SK-N-SH (cell line): ENCODE data around the gene MDM4. TPM values are rescaled to one million over a fixed set of nuclear protein-coding genes. Genes with fewer than 3 reads are reported as not detected.

ENCODE experiments used
- CTCF ChIA-PET: fragments of 300-600, 350-600 bp; formaldehyde crosslinking; extraction: SDS; loops from one replicate; lab custom pipeline; 2021; lab: Yijun Ruan, JAX
- POLR2A ChIA-PET: fragments of 350-600 bp; sonication (Branson Sonifier 250); formaldehyde crosslinking; extraction: SDS; loops from one replicate; lab custom pipeline; 2020; ENCODE audit warnings: antibody characterized with exemption, inconsistent platforms; lab: Yijun Ruan, JAX
- DNase-seq: peaks from one replicate; pipeline ENCODE4 v3.0.0; 2012
- H2AFZ ChIP-seq: fragments of 200-600 bp; sonication (generic); 2 replicates; pipeline ENCODE4 v1.8.1; 2016; ENCODE audit warnings: antibody characterized with exemption, mild to moderate bottlenecking, low read depth
- H3F3A ChIP-seq: fragments of 200-600 bp; sonication (generic); replicated peaks from 2 replicates; pipeline ENCODE3; 2016; ENCODE audit warnings: antibody characterized with exemption, mild to moderate bottlenecking; ENCODE audit not compliant: insufficient read depth
- H3K27ac ChIP-seq, 2 experiments: fragments of 200-500 bp in 1 of 2; fragments of 200-600 bp in 1 of 2; sonication (Bioruptor generic) in 1 of 2; sonication (generic), shearing (Covaris generic) in 1 of 2; 2 replicates each; pipeline versions ENCODE4 v1.5.1 to v1.6.1; 2014 to 2016; ENCODE audit warnings: low read depth in 2 of 2, inconsistent platforms in 1 of 2, low read length in 1 of 2, mild to moderate bottlenecking in 1 of 2, mixed read lengths in 1 of 2
- H3K27me3 ChIP-seq: fragments of 200-600 bp; sonication (generic), shearing (Covaris generic); 2 replicates; pipeline ENCODE4 v1.6.1; 2016; ENCODE audit warnings: mixed run types; ENCODE audit not compliant: insufficient read depth
- H3K36me3 ChIP-seq, 2 experiments: fragments of 200-500 bp in 1 of 2; fragments of 200-600 bp in 1 of 2; sonication (Bioruptor generic) in 1 of 2; sonication (generic) in 1 of 2; replicated peaks in 1 of 2; 2 replicates each; pipeline versions ENCODE3 to v1.5.1; 2014 to 2016; ENCODE audit warnings: low read length in 1 of 2, mild to moderate bottlenecking in 1 of 2; ENCODE audit not compliant: insufficient read depth in 2 of 2, control insufficient read depth in 1 of 2
- H3K4me1 ChIP-seq, 2 experiments: fragments of 200-500 bp in 1 of 2; fragments of 200-600 bp in 1 of 2; sonication (Bioruptor generic) in 1 of 2; sonication (generic), shearing (Covaris generic) in 1 of 2; 2 replicates each; pipeline versions ENCODE4 v1.5.1 to v1.6.1; 2014 to 2016; ENCODE audit warnings: low read depth in 1 of 2, low read length in 1 of 2, mixed run types in 1 of 2; ENCODE audit not compliant: insufficient read depth in 2 of 2, control insufficient read depth in 1 of 2
- H3K4me2 ChIP-seq: fragments of 200-600 bp; sonication (generic), shearing (Covaris generic); 2 replicates; pipeline ENCODE4 v1.6.1; 2017; ENCODE audit warnings: mixed run types
- H3K4me3 ChIP-seq, 2 experiments: fragments of 200-500 bp in 1 of 2; fragments of 200-600 bp in 1 of 2; sonication (Bioruptor generic) in 1 of 2; sonication (generic), shearing (Covaris generic) in 1 of 2; 2 replicates each; pipeline versions ENCODE4 v1.5.1 to v1.8.1; 2014 to 2016; ENCODE audit warnings: low read depth in 2 of 2, inconsistent platforms in 1 of 2, low read length in 1 of 2, mild to moderate bottlenecking in 1 of 2, mixed read lengths in 1 of 2, moderate library complexity in 1 of 2
- H3K79me2 ChIP-seq: fragments of 200-600 bp; sonication (generic); 2 replicates; pipeline ENCODE4 v1.8.1; 2017; ENCODE audit warnings: mild to moderate bottlenecking; ENCODE audit not compliant: insufficient read depth
- H3K9ac ChIP-seq: fragments of 200-600 bp; sonication (generic); 2 replicates; pipeline ENCODE4 v1.6.1; 2017; ENCODE audit warnings: mixed run types
- H3K9me2 ChIP-seq: fragments of 200-600 bp; sonication (generic); 2 replicates; pipeline ENCODE4 v1.6.1; 2017; ENCODE audit warnings: mixed run types
- H3K9me3 ChIP-seq: fragments of 200-600 bp; sonication (generic); 2 replicates; pipeline ENCODE4 v1.6.1; 2017; ENCODE audit warnings: mixed run types, mild to moderate bottlenecking, moderate library complexity
- H4K20me1 ChIP-seq: fragments of 200-600 bp; sonication (generic); 2 replicates; pipeline ENCODE4 v1.6.1; 2017; ENCODE audit warnings: mild to moderate bottlenecking, mixed run types; ENCODE audit not compliant: insufficient read depth
- CHD2 ChIP-seq: fragments of 150-350 bp; IDR thresholded peaks from 2 replicates; pipeline ENCODE4 v1.6.1; 2018; ENCODE audit warnings: low read length; ENCODE audit not compliant: partially characterized antibody
- CTCF ChIP-seq: fragments of 200-600 bp; sonication (generic); IDR thresholded peaks from 2 replicates; pipeline ENCODE4 v1.6.1; 2017; ENCODE audit warnings: antibody characterized with exemption, mild to moderate bottlenecking, moderate library complexity
- EZH2phosphoT487 ChIP-seq: fragments of 200-600 bp; sonication (generic); IDR thresholded peaks from 2 replicates; pipeline ENCODE4 v1.6.1; 2017; ENCODE audit warnings: low read depth, mixed run types, mild to moderate bottlenecking, antibody characterized with exemption, moderate library complexity, borderline replicate concordance
- FOXJ3 ChIP-seq: sonication (generic); formaldehyde crosslinking; IDR thresholded peaks from 2 replicates; pipeline ENCODE4 v1.5.1; 2020; ENCODE audit warnings: mild to moderate bottlenecking, missing genetic modification reagents
- GABPA ChIP-seq: IDR thresholded peaks from 2 replicates; pipeline ENCODE4 v1.4.0; 2012; ENCODE audit warnings: low read depth, mild to moderate bottlenecking
- MEF2A ChIP-seq: IDR thresholded peaks from 2 replicates; pipeline ENCODE4 v1.4.0; 2012; ENCODE audit warnings: low read depth, borderline replicate concordance
- PBX3 ChIP-seq: IDR thresholded peaks from 2 replicates; pipeline ENCODE4; 2012
- RAD21 ChIP-seq: IDR thresholded peaks from 2 replicates; pipeline ENCODE4 v1.6.1; 2012; ENCODE audit warnings: mild to moderate bottlenecking, low read length
- RCOR1 ChIP-seq: fragments of 150-350 bp; IDR thresholded peaks from 2 replicates; pipeline ENCODE4 v1.6.1; 2017; ENCODE audit warnings: antibody characterized with exemption, low read length
- RXRA ChIP-seq: IDR thresholded peaks from 2 replicates; pipeline ENCODE4 v1.4.0; 2012; ENCODE audit warnings: low read depth, mild to moderate bottlenecking, borderline replicate concordance
- TAF1 ChIP-seq: IDR thresholded peaks from 2 replicates; pipeline ENCODE4 v1.6.1; 2012; ENCODE audit warnings: low read depth, mild to moderate bottlenecking, low read length, moderate library complexity, borderline replicate concordance
- USF1 ChIP-seq: IDR thresholded peaks from 2 replicates; pipeline ENCODE4 v1.4.0; 2012; ENCODE audit warnings: low read depth, borderline replicate concordance
- USF2 ChIP-seq: fragments of 150-350 bp; IDR thresholded peaks from 2 replicates; pipeline ENCODE4 v1.6.1; 2017; ENCODE audit warnings: antibody characterized with exemption, low read length, low read depth, borderline replicate concordance
- WGBS: methylation state at CpG from one replicate; pipeline ENCODE4 v1.1.6; 2017; ENCODE audit warnings: low lambda C conversion rate; 5-methylcytosine and 5-hydroxymethylcytosine counted together
- polyA plus RNA-seq, 3 experiments: library from polyadenylated mRNA; depleted of rRNA; stranded (reverse); fragments of >200 nt; gene quantifications; 2 replicates each; pipeline ENCODE4 v1.2.3, GENCODE V29; 2012

Gene MDM4
- polyA plus RNA-seq, 1 of the 3 experiments (the other 2 are of a cell fraction): 6.2 TPM

- CTCF ChIA-PET: interaction anchor here (0.6 to 2.3 kb wide), 5 partner anchors 10 to 207 kb away, joined by 3 to 8 read pairs (median 3); no protein-coding TSS in a partner anchor
- Histone ChIP-seq H3K36me3 (no peaks in the 10 kb centered on the region), H2AFZ (no peak overlapping the region)
These were observed 84.0 kb downstream of the MDM4 start for GRCh38 chr1:204600203-204600602.

More at GRCh38 chr1:204600203-204600602, 84.0 kb downstream of the MDM4 start:
- Histone ChIP-seq H3K9ac (no peak overlapping the region), H3K4me1 (no peaks in the 10 kb centered on the region), H3K9me3 (no peaks in the 10 kb centered on the region)
- TF ChIP-seq EZH2phosphoT487 (no peak), FOXJ3 (CRISPR knock-in tag) (no peak), CTCF (no peak), RCOR1 (no peak), RAD21 (no peak), USF2 (no peak), USF1 (no peak), GABPA (no peak), RXRA (no peak), CHD2 (no peak), MEF2A (no peak), PBX3 (no peak), TAF1 (no peak)
- TF ChIP-seq, all 33 proteins: peak for 0
- Histone ChIP-seq H3K4me2 (no peak overlapping the region), H4K20me1 (no peaks in the 10 kb centered on the region), H3K27ac (no peak overlapping the region), H3K9me2 (no peaks in the 10 kb centered on the region), H3K4me3 (no peak overlapping the region), H3K27me3 (no peaks in the 10 kb centered on the region; the same call in 1 of the 2 replicates), H3K79me2 (no peaks in the 10 kb centered on the region), H3F3A (no peaks in the 10 kb centered on the region)
- DNase-seq: no peak
- POLR2A ChIA-PET: no interaction called here
- WGBS: 70% methylated on average over 5 of the region's 5 CpGs
